Kidney (tissue), 14 donors: Measurements from ENCODE around the gene ANKRD12. TPM values are rescaled to one million over a fixed set of nuclear protein-coding genes. Genes with fewer than 3 reads are reported as not detected.

Experiments
- DNase-seq, 5 donors: peaks; one replicate each; pipeline ENCODE4 v3.0.0-alpha.2; 2013 to 2020
- FAIRE-seq: peaks from 2 replicates; lab custom pipeline; 2012; peaks lifted over from hg19 to GRCh38; lab: Jason Lieb, UNC
- H3K27ac ChIP-seq, 2 donors: one replicate each; pipeline ENCODE4 v1.7.0; 2013; ENCODE audit warnings: low read depth in 2 of 2, low read length in 2 of 2, inconsistent platforms in 1 of 2
- H3K27me3 ChIP-seq: one replicate; pipeline ENCODE4 v1.7.1; 2013; ENCODE audit warnings: low read length, inconsistent platforms; ENCODE audit not compliant: control insufficient read depth, insufficient read depth
- H3K36me3 ChIP-seq, 3 donors: one replicate each; pipeline versions ENCODE4 v1.7.0 to v1.7.1; 2013; ENCODE audit warnings: low read length in 3 of 3, control low read depth in 1 of 3, inconsistent platforms in 1 of 3; ENCODE audit not compliant: insufficient read depth in 3 of 3, control insufficient read depth in 2 of 3
- H3K4me1 ChIP-seq, 3 donors: one replicate each; pipeline versions ENCODE4 v1.7.0 to v1.7.1; 2013; ENCODE audit warnings: low read length in 3 of 3, inconsistent platforms in 1 of 3, low read depth in 1 of 3; ENCODE audit not compliant: control insufficient read depth in 2 of 3, insufficient read depth in 2 of 3
- H3K4me3 ChIP-seq, 3 donors: one replicate each; pipeline versions ENCODE4 v1.7.0 to v1.8.1; 2013; ENCODE audit warnings: low read length in 3 of 3, control low read depth in 1 of 3, inconsistent platforms in 1 of 3
- H3K9ac ChIP-seq, 3 donors: one replicate each; pipeline versions ENCODE4 v1.7.0 to v1.7.1; 2013; ENCODE audit warnings: low read length in 3 of 3, control low read depth in 1 of 3, inconsistent platforms in 1 of 3
- H3K9me3 ChIP-seq, 3 donors: one replicate each; pipeline versions ENCODE4 v1.7.0 to v1.7.1; 2013; ENCODE audit warnings: low read length in 3 of 3, control low read depth in 1 of 3, inconsistent platforms in 1 of 3; ENCODE audit not compliant: control insufficient read depth in 2 of 3, insufficient read depth in 1 of 3
- CTCF ChIP-seq: IDR thresholded peaks from 3 replicates; pipeline ENCODE4 v1.5.1; 2012; ENCODE audit warnings: mild to moderate bottlenecking, moderate library complexity, borderline replicate concordance; ENCODE audit not compliant: insufficient read depth; ENCODE audit errors: extremely low read depth
- intact Hi-C: fragments of 100-400 bp; cut with DNase I; formaldehyde crosslinking; loops from one replicate; pipeline ENCODE4 v1.11.1; 2022
- polyA plus RNA-seq: library from polyadenylated mRNA; stranded (reverse); fragments of 350-450 nt; fragmentation: Illumina TruSeq; extraction: RNeasy Lipid Tissue Mini Kit (QIAGEN cat#74804); gene quantifications from one replicate; pipeline ENCODE4 v1.2.3, GENCODE V29; 2014; ENCODE audit warnings: low read depth, low replicate concordance; ENCODE audit not compliant: insufficient read depth
- total RNA-seq: library from RNA; stranded (reverse); fragmentation: NEBNext Ultra II Directional; extraction: Animal tissue kit (Norgen Biotek cat#: 25700); gene quantifications from one replicate; pipeline ENCODE4 v1.2.1, GENCODE V29; 2021
- donor health status: control.
- donor health status: control.
- donor health status: control.
- donor health status: control.
- donor health status: control.
- donor health status: DM: yes; HTN: yes; CAD: no.
- donor health status: Normal renal cell carcinoma (clear cell type).

Gene ANKRD12
- total and polyA plus RNA-seq, 2 donors from 2014 or later: 3.9 to 81.8 TPM

- FAIRE-seq: no peak
- no peaks in the 10 kb centered on the region for H3K27me3 ChIP-seq
Measured at GRCh38 chr18:9334329-9334972, 197.9 kb downstream of the ANKRD12 start, which contains the start of gene TWSG1. TWSG1 (plus strand) TSS chr18:9334773; CDS start chr18:9337230, 2,457 bp downstream.

GRCh38 chr18:9334973-9335696, 198.6 kb downstream of the ANKRD12 start:
- peaks cover 0 to 4% (median 0%) of the 10 kb centered on the region in 3 donors for H3K4me1 ChIP-seq
- H3K9ac ChIP-seq: peak overlapping the region; percentile 31 to 76 (median 65)
- H3K9me3 ChIP-seq: no peaks in the 10 kb centered on the region
- H3K36me3 ChIP-seq: peaks cover 0 to 5% (median 4%) of the 10 kb centered on the region in 3 donors
- no peaks in the 10 kb centered on the region for H3K27me3 ChIP-seq
- H3K27ac ChIP-seq: peak overlapping the region; percentile 67 to 80
- intact Hi-C loops: no loop called here
- TF ChIP-seq CTCF: no peak
- H3K4me3 ChIP-seq: peak overlapping the region; percentile 66 to 73 (median 66)
- FAIRE-seq (no peak), DNase-seq (peak in 1 of 5 donors; percentile 87)

More at GRCh38 chr18:9334329-9334972, 197.9 kb downstream of the ANKRD12 start, which contains the start of gene TWSG1:
- Histone ChIP-seq H3K4me3 (peak within 1 kb of the TSS; percentile 85 to 92 (median 87)), H3K4me1 (peaks cover 0 to 4% (median 0%) of the 10 kb centered on the region in 3 donors), H3K9ac (peak within 1 kb of the TSS; percentile 76 to 82 (median 82)), H3K36me3 (peaks cover 0 to 5% (median 4%) of the 10 kb centered on the region in 3 donors), H3K9me3 (no peaks in the 10 kb centered on the region), H3K27ac (peak within 1 kb of the TSS; percentile 80 to 82)
- intact Hi-C loops: no loop called here
- peak; percentile 96 to 98 (median 98) for DNase-seq
- peak; percentile 21 for TF ChIP-seq CTCF

Other genes with a start within 250 kb of the ANKRD12 start
- gene NDUFV2, start 34.1 kb upstream of the ANKRD12 start, total RNA-seq: 131 TPM
- 391 TPM for gene NDUFV2, start 34.1 kb upstream of the ANKRD12 start, polyA plus RNA-seq
- gene TWSG1, start 198.0 kb downstream of the ANKRD12 start, total RNA-seq: 50.1 TPM
- gene TWSG1, start 198.0 kb downstream of the ANKRD12 start, polyA plus RNA-seq: 16.9 TPM